Left cardiac atrium (tissue), 4 donors: ENCODE results near the gene CD1C. TPM values are rescaled to one million over a fixed set of nuclear protein-coding genes. Genes with fewer than 3 reads are reported as not detected.
"Not testable (repeated sequence)": the region's sequence is repeated elsewhere in the genome, so short reads cannot be mapped to it uniquely, and the experiment has no call there.

ENCODE experiments used
- ATAC-seq, 2 donors: fragments of 200-7000 bp; cut with Tn5 transposase; one replicate each; pipeline ENCODE4 v1.9.1; 2020; ENCODE audit warnings: mild to moderate bottlenecking in 2 of 2, moderate library complexity in 2 of 2
- DNase-seq: peaks from one replicate; pipeline ENCODE4 v3.0.0-alpha.2; 2020
- intact Hi-C, 2 donors: fragments of 100-400 bp; cut with DNase I; formaldehyde crosslinking; loops; one replicate each; pipeline versions ENCODE4 v1.14.1 to v1.15.1; 2022 to 2023
- total RNA-seq, 2 donors: library from RNA; stranded (reverse); fragmentation: NEBNext Ultra II Directional; extraction: Animal tissue kit (Norgen Biotek cat#: 25700); gene quantifications; one replicate each; pipeline ENCODE4 v1.2.1, GENCODE V29; 2021
- donor health status: DM: no; HTN: yes; CAD: no.
- donor health status: DM: no; HTN: yes; CAD: no; lungs with severe emphysema.
- donor health status: DM: yes; HTN: yes; CAD: no.
- donor health status: Dilated cardiomyopathy.

CD1C gene
- total RNA-seq, 2 donors from 2014 or later: 0.50 TPM; not detected in 1

- intact Hi-C loops: no loop called here
- DNase-seq: no peak
- ATAC-seq: no peak
These were observed 34.7 kb downstream of the CD1C start for GRCh38 chr1:158324395-158324794.

- no peak for DNase-seq
- no peak for ATAC-seq
- intact Hi-C loops: no loop called here
These were observed 37.8 kb downstream of the CD1C start for GRCh38 chr1:158327481-158327880.

- no peak for ATAC-seq
- DNase-seq: no peak
- intact Hi-C loops: no loop called here
These were observed 38.7 kb downstream of the CD1C start for GRCh38 chr1:158328426-158328825.

DNA sequence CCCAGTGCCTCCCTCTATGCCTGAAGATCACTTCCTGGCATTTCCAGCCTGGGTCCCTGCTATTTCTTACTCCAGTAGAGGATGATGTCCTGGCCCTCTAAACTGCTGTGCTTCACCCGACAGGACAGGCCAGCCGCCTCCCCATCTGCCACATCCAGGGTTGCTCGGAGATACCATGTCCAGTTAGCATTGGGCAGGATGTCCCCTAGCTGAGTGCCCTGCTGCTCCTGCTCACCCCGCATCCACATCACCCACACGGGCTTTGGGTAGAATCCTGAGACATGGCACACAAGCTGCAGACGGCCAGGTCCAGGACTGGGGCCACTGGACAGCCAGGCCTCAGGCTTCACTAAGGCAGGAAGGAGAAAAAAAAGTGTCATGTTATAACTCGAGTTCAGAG is 39.6 kb downstream of the CD1C start:
- ATAC-seq (no peak), DNase-seq (no peak)
- intact Hi-C loops: no loop called here

- intact Hi-C loops: no loop called here
- no peak for DNase-seq
- ATAC-seq: no peak
These were observed 40.0 kb downstream of the CD1C start for GRCh38 chr1:158329733-158330132.

- no peak for ATAC-seq
- intact Hi-C loops: no loop called here
- DNase-seq: no peak
These were observed 40.8 kb downstream of the CD1C start for GRCh38 chr1:158330391-158331105.

DNA sequence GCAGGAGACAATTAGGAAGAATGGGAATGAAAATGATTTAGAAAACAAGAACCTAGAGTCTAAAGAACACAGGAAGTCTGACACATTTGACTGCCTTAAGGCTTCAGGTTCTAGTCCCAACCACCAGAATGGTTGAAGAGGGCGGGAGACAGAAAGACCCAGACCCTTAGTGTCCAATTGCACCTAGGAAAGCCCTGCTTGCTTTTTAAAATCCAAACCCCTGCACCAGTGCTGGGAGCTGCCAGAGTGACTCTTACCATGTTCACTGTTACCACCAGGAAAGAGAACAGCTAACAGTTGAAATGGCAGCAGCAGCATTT is 41.3 kb downstream of the CD1C start:
- DNase-seq: no peak
- ATAC-seq: no peak
- intact Hi-C loops: no loop called here

- no peak for DNase-seq
- ATAC-seq: no peak
- intact Hi-C loops: no loop called here
These were observed 41.9 kb downstream of the CD1C start, which contains the start of gene CD1B for GRCh38 chr1:158331481-158332150. TSS of gene CD1B (minus strand) at chr1:158331531. CDS start at chr1:158331423, 108 bp downstream.

- DNase-seq (no peak), ATAC-seq (no peak)
- intact Hi-C loops: no loop called here
These were observed 43.9 kb downstream of the CD1C start for GRCh38 chr1:158333405-158334155.

DNA sequence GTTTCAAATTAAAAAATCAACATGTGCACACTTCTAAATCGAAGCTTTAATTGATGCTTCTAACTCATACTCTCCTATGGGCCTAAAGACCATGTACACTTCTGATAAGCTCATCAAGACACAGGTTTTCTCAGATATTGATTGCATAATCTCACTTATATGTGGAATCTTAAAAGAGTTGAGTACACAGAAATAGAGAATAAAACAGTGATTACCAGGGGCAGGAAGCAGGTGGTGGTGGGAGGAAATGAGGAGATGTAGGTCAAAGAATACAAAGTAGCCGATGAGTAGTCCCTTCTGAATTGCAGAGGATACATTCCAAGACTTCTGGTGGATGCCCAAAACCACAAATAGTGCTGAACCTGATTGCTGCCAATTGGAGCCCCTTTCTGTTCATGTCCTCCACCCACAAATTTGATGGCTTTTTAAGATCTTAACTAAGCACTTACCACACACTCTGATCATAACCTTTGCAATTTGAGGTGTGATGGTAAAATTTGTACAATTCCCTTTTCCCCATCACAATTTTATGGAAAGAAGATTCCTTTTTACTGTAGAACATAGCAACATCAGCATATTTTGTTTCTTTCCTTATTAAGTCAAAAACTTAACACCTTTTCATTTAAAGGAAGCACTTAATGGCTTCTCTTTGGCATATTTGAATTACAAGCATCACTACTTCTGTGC is 44.9 kb downstream of the CD1C start:
- DNase-seq: no peak
- ATAC-seq: no peak
- intact Hi-C loops: no loop called here

GRCh38 chr1:158335213-158335532 is 45.5 kb downstream of the CD1C start:
- no peak for DNase-seq
- intact Hi-C loops: no loop called here
- no peak for ATAC-seq

- ATAC-seq, intact Hi-C loops, DNase-seq: not testable (repeated sequence)
These were observed 46.7 kb downstream of the CD1C start for GRCh38 chr1:158336413-158336812.

Other genes with a start within 250 kb of the CD1C start
- gene CD1D, start 109.0 kb upstream of the CD1C start, total RNA-seq: under 1 TPM; 0.74 to 0.76 TPM
- not detected for gene CD1A, start 35.5 kb upstream of the CD1C start, total RNA-seq
- not detected for gene CD1B, start 41.6 kb downstream of the CD1C start, total RNA-seq
- not detected for gene CD1E, start 64.0 kb downstream of the CD1C start, total RNA-seq
- not detected for gene OR10T2, start 109.5 kb downstream of the CD1C start, total RNA-seq
- not detected for gene OR10K2, start 136.3 kb downstream of the CD1C start, total RNA-seq
- gene OR10K1, start 171.9 kb downstream of the CD1C start, total RNA-seq: not detected
- not detected for gene OR10R2, start 182.3 kb downstream of the CD1C start, total RNA-seq